KMS-11 (cell line): ENCODE results near the gene AKR1C1.

Source experiments
- H2AFZ ChIP-seq: fragments of 200-600 bp; sonication (generic); 2 replicates; pipeline ENCODE4 v1.6.1; 2016; ENCODE audit warnings: antibody characterized with exemption, mixed run types, low read depth
- H3K27ac ChIP-seq: fragments of 200-600 bp; sonication (generic); 2 replicates; pipeline ENCODE4 v1.6.1; 2016; ENCODE audit warnings: mild to moderate bottlenecking, mixed run types
- H3K27me3 ChIP-seq: fragments of 200-600 bp; sonication (generic); 2 replicates; pipeline ENCODE4 v1.6.1; 2017; ENCODE audit warnings: mild to moderate bottlenecking, low read depth, mixed run types, moderate library complexity; ENCODE audit not compliant: insufficient read depth
- H3K36me3 ChIP-seq: fragments of 200-600 bp; sonication (generic); 2 replicates; pipeline ENCODE4 v1.6.1; 2017; ENCODE audit warnings: mild to moderate bottlenecking, mixed run types; ENCODE audit not compliant: insufficient read depth
- H3K4me1 ChIP-seq: fragments of 200-600 bp; sonication (generic); 2 replicates; pipeline ENCODE4 v1.6.1; 2016; ENCODE audit warnings: mild to moderate bottlenecking, low read depth, mixed run types; ENCODE audit not compliant: poor library complexity, severe bottlenecking
- H3K4me2 ChIP-seq: fragments of 200-600 bp; sonication (generic); 2 replicates; pipeline ENCODE4 v1.7.0; 2016; ENCODE audit warnings: mild to moderate bottlenecking, mixed run types
- H3K4me3 ChIP-seq: fragments of 200-600 bp; sonication (generic); IDR thresholded peaks from 2 replicates; pipeline ENCODE4 v1.6.1; 2017; ENCODE audit warnings: low read depth, low read length, mixed read lengths; ENCODE audit not compliant: insufficient read depth
- H3K79me2 ChIP-seq: fragments of 200-600 bp; sonication (generic); 2 replicates; pipeline ENCODE4 v1.6.1; 2016; ENCODE audit warnings: low read depth, mixed run types; ENCODE audit not compliant: insufficient read depth
- H3K9ac ChIP-seq: fragments of 200-600 bp; sonication (generic); 2 replicates; pipeline ENCODE4 v1.6.1; 2016; ENCODE audit warnings: mild to moderate bottlenecking, mixed run types
- H4K20me1 ChIP-seq: fragments of 200-600 bp; sonication (generic); 2 replicates; pipeline ENCODE4 v1.6.1; 2016; ENCODE audit warnings: mild to moderate bottlenecking, mixed run types; ENCODE audit not compliant: insufficient read depth
- TF ChIP-seq, protein P1 (sequence below): fragments of 200-600 bp; sonication (generic); conservative IDR thresholded peaks from 2 replicates; pipeline ENCODE4 v1.6.1; 2017; ENCODE audit warnings: low read depth, mild to moderate bottlenecking, antibody characterized with exemption, low read length, moderate library complexity, mixed read lengths

AKR1C1 gene

GRCh38 chr10:4943821-4944220 lies 19.4 kb upstream of the AKR1C1 start:
- H3K4me1 ChIP-seq, result no peaks in the 10 kb centered on the region
- H3K27me3 ChIP-seq, result no peaks in the 10 kb centered on the region
- H3K36me3 ChIP-seq, result no peaks in the 10 kb centered on the region
- TF ChIP-seq, protein P1, sequence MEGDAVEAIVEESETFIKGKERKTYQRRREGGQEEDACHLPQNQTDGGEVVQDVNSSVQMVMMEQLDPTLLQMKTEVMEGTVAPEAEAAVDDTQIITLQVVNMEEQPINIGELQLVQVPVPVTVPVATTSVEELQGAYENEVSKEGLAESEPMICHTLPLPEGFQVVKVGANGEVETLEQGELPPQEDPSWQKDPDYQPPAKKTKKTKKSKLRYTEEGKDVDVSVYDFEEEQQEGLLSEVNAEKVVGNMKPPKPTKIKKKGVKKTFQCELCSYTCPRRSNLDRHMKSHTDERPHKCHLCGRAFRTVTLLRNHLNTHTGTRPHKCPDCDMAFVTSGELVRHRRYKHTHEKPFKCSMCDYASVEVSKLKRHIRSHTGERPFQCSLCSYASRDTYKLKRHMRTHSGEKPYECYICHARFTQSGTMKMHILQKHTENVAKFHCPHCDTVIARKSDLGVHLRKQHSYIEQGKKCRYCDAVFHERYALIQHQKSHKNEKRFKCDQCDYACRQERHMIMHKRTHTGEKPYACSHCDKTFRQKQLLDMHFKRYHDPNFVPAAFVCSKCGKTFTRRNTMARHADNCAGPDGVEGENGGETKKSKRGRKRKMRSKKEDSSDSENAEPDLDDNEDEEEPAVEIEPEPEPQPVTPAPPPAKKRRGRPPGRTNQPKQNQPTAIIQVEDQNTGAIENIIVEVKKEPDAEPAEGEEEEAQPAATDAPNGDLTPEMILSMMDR, result no peak
- H4K20me1 ChIP-seq, result no peaks in the 10 kb centered on the region
- H3K9ac ChIP-seq, result no peak overlapping the region
- no peak overlapping the region for H3K4me3 ChIP-seq
- no peak overlapping the region for H2AFZ ChIP-seq
- no peak overlapping the region for H3K4me2 ChIP-seq
- H3K27ac ChIP-seq, result no peak overlapping the region
- no peaks in the 10 kb centered on the region for H3K79me2 ChIP-seq

GRCh38 chr10:4944841-4945240 lies 18.4 kb upstream of the AKR1C1 start:
- H3K4me2 ChIP-seq, result no peak overlapping the region
- H3K4me1 ChIP-seq, result no peaks in the 10 kb centered on the region
- TF ChIP-seq, protein P1, result no peak
- H2AFZ ChIP-seq, result no peak overlapping the region
- no peak overlapping the region for H3K9ac ChIP-seq
- H3K27ac ChIP-seq, result no peak overlapping the region
- H4K20me1 ChIP-seq, result no peaks in the 10 kb centered on the region
- H3K4me3 ChIP-seq, result no peak overlapping the region
- no peaks in the 10 kb centered on the region for H3K36me3 ChIP-seq
- no peaks in the 10 kb centered on the region for H3K27me3 ChIP-seq
- no peaks in the 10 kb centered on the region for H3K79me2 ChIP-seq

DNA sequence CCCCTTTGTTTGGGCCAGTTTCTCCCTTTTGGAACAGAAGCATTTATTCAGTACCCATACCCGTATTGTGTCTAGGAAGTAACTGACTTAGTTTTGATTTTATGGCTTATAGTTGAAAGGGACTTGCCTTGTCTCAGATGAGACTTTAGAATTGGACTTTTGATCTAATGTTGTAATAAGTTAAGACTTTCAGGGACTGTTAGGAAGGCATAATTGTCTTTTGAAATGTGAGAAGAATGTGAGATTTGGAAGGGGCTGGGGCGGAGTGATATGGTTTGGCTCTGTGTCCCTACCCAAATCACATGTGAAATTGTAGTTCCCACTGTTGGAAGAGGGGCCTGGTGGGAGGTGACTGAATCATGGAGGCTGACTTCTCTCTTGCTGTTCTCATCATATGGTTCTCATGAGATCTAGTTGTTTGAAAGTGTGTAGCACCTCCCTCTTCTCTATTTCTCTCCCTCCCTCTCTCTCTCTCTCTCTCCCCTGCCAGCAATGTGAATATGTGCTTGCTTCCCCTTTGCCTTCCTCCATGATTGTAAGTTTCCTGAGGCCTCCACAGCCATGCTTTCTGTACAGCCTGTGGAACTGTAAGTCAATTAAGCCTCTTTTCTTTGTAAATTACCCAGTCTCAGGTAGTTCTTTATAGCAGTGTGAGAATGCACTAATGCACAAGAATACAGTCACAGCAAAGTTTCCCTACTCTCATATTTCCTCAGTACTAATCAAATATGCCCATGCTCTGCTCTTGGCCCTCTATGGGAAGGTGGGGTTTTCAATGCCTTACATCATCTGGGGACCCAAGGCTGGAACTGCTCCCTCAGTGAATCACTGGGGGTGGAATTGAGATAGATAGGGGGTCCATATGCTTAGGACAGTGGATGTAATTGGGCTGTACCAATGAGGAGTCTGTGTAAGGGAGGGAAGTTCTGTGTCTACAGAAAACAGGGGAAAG lies 17.2 kb upstream of the AKR1C1 start:
- Histone ChIP-seq H3K4me2 (no peak overlapping the region), H3K79me2 (no peaks in the 10 kb centered on the region), H3K4me3 (no peak overlapping the region), H3K4me1 (no peaks in the 10 kb centered on the region), H3K27me3 (no peaks in the 10 kb centered on the region), H3K9ac (no peak overlapping the region), H4K20me1 (no peaks in the 10 kb centered on the region), H2AFZ (no peak overlapping the region), H3K27ac (no peak overlapping the region), H3K36me3 (no peaks in the 10 kb centered on the region)
- TF ChIP-seq, protein P1, result no peak

DNA sequence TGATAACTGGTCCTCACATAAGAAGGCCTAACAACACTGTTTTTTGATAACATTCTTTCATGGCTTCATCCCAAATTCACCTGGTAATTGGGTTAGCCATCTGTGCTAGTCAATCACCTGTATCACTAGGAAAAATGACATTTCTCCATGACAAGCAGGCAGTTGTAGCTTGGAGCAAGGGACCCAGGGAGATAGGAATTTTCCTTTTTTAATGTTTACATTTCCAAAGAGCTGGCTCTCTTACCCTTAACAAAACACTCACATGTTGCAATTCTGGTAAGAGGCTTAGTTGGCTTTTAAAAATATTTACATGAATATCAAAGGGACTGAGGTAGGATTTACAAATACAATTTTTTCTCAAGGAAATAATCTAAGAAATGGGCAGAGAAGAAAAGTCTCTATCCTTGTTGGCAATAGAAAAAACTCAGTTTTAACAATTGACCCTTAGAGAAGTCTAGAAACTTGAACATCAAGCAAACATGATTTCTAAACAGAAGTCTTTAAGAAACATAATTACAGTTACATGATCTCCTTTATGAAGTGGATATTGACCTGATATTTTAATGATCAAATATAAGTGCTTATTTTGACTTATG lies 16.1 kb upstream of the AKR1C1 start:
- Histone ChIP-seq H3K4me3 (no peak overlapping the region), H3K27ac (no peak overlapping the region), H3K4me1 (no peaks in the 10 kb centered on the region), H3K79me2 (no peaks in the 10 kb centered on the region), H3K27me3 (no peaks in the 10 kb centered on the region), H3K4me2 (no peak overlapping the region), H3K36me3 (no peaks in the 10 kb centered on the region), H4K20me1 (no peaks in the 10 kb centered on the region), H2AFZ (no peak overlapping the region), H3K9ac (no peak overlapping the region)
- TF ChIP-seq, protein P1, result no peak
